ENCODE measurements around the gene XRCC6. TPM values are rescaled to one million over a fixed set of nuclear protein-coding genes. Genes with fewer than 3 reads are reported as not detected.

XRCC6 gene
- polyA plus RNA-seq, 3 donors: 58.6 to 286 (median 267) TPM

DNA sequence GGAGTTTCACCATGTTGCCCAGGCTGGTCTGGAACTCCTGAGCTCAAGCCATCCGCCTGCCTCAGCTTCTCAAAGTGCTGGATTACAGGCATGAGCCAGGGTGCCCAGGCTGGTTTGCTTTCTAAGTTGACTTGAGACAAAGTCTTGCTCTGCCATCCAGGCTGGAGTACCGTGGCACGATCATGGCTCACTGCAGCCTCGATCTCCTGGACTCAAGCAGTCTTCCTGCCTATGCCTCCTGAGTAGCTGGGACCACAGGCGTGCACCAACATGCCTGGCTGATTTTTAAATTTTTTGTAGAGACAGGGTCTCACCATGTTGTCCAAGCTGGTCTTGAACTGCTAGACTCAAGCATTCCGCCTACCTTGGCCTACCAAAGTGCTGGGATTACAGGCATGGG is 36.6 kb downstream of the XRCC6 start:
- WGBS (ENCODE audit: insufficient coverage): 98% methylated on average over 6 of the region's 6 CpGs
- DNase-seq: no peak
- H4K20me1 ChIP-seq (ENCODE audit: insufficient read depth, low read length): no peaks in the 10 kb centered on the region
- TF ChIP-seq, protein P1, sequence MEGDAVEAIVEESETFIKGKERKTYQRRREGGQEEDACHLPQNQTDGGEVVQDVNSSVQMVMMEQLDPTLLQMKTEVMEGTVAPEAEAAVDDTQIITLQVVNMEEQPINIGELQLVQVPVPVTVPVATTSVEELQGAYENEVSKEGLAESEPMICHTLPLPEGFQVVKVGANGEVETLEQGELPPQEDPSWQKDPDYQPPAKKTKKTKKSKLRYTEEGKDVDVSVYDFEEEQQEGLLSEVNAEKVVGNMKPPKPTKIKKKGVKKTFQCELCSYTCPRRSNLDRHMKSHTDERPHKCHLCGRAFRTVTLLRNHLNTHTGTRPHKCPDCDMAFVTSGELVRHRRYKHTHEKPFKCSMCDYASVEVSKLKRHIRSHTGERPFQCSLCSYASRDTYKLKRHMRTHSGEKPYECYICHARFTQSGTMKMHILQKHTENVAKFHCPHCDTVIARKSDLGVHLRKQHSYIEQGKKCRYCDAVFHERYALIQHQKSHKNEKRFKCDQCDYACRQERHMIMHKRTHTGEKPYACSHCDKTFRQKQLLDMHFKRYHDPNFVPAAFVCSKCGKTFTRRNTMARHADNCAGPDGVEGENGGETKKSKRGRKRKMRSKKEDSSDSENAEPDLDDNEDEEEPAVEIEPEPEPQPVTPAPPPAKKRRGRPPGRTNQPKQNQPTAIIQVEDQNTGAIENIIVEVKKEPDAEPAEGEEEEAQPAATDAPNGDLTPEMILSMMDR (IDR thresholded peaks at IDR 0.05): no peak
- Mint-ChIP-seq H3K27ac (no peak overlapping the region), H3K27me3 (ENCODE audit: low read depth in 3 of 3) (no peaks in the 10 kb centered on the region), H3K9me3 (no peaks in the 10 kb centered on the region), H3K4me3 (no peak overlapping the region), H3K36me3 (peaks cover 81 to 96% of the 10 kb centered on the region in 2 donors), H3K4me1 (no peaks in the 10 kb centered on the region)
- no peak overlapping the region for H3K4me3 ChIP-seq (replicated peaks in 1 of 3; ENCODE audit: low read depth in 2 of 3, low read length in 3 of 3)
- H3K4me2 ChIP-seq (replicated peaks; ENCODE audit: extremely low read depth, low read length, poor library complexity, severe bottlenecking): no peak overlapping the region
- H3K27me3 ChIP-seq (ENCODE audit: control insufficient read depth in 2 of 2, insufficient read depth in 2 of 2, low read length in 2 of 2): no peaks in the 10 kb centered on the region
- H3K4me1 ChIP-seq (ENCODE audit: control insufficient read depth in 1 of 2, insufficient read depth in 2 of 2, low read length in 2 of 2): no peaks in the 10 kb centered on the region
- H3K27ac ChIP-seq (ENCODE audit: low read depth in 1 of 2, low read length in 2 of 2): no peak overlapping the region
- H2AFZ ChIP-seq (ENCODE audit: insufficient read depth, low read depth, low read length, poor library complexity, severe bottlenecking): no peak overlapping the region
- intact Hi-C loops (cut with micrococcal nuclease): no loop called here
- peaks cover 94 to 100% of the 10 kb centered on the region in 2 donors for H3K36me3 ChIP-seq (replicated peaks in 1 of 2; ENCODE audit: control insufficient read depth in 1 of 2, insufficient read depth in 2 of 2, low read length in 2 of 2)
- no peaks in the 10 kb centered on the region for H3K79me2 ChIP-seq (ENCODE audit: insufficient read depth, low read length)
- no peaks in the 10 kb centered on the region for H3K9me3 ChIP-seq (replicated peaks in 1 of 2; ENCODE audit: control insufficient read depth in 1 of 2, insufficient read depth in 1 of 2, low read length in 2 of 2)
- H3K9ac ChIP-seq (ENCODE audit: insufficient read depth, low read length, poor library complexity, severe bottlenecking): no peak overlapping the region

DNA sequence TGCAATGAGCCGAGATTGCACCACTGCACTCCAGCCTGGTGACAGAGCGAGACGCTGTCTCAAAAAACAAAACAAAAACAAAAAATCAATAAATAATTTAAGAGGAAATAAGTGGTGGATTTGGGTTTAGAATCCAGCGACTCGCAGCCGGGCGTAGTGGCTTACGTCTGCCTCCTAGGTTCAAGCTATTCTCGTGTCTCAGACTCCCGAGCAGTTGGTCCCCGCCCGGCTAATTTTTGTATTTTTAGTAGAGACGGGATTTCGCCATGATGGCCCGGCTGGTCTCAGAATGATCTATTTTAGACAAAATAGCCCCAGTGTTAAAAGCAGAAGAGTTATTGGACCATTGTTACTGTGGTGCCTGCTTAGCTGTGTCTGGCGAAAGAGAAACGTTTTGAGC is 37.8 kb downstream of the XRCC6 start:
- WGBS (ENCODE audit: insufficient coverage): 87% methylated on average over 11 of the region's 17 CpGs
- Mint-ChIP-seq H3K9me3 (no peaks in the 10 kb centered on the region), H3K36me3 (peaks cover 80 to 96% of the 10 kb centered on the region in 2 donors), H3K4me3 (no peak overlapping the region), H3K27ac (no peak overlapping the region), H3K4me1 (no peaks in the 10 kb centered on the region), H3K27me3 (ENCODE audit: low read depth in 3 of 3) (no peaks in the 10 kb centered on the region)
- H3K27me3 ChIP-seq (ENCODE audit: control insufficient read depth in 2 of 2, insufficient read depth in 2 of 2, low read length in 2 of 2): no peaks in the 10 kb centered on the region
- DNase-seq: no peak
- H4K20me1 ChIP-seq (ENCODE audit: insufficient read depth, low read length): no peaks in the 10 kb centered on the region
- no peak overlapping the region for H2AFZ ChIP-seq (ENCODE audit: insufficient read depth, low read depth, low read length, poor library complexity, severe bottlenecking)
- H3K4me2 ChIP-seq (replicated peaks; ENCODE audit: extremely low read depth, low read length, poor library complexity, severe bottlenecking): no peak overlapping the region
- no peaks in the 10 kb centered on the region for H3K9me3 ChIP-seq (replicated peaks in 1 of 2; ENCODE audit: control insufficient read depth in 1 of 2, insufficient read depth in 1 of 2, low read length in 2 of 2)
- H3K4me1 ChIP-seq (ENCODE audit: control insufficient read depth in 1 of 2, insufficient read depth in 2 of 2, low read length in 2 of 2): no peaks in the 10 kb centered on the region
- no peaks in the 10 kb centered on the region for H3K79me2 ChIP-seq (ENCODE audit: insufficient read depth, low read length)
- H3K27ac ChIP-seq (ENCODE audit: low read depth in 1 of 2, low read length in 2 of 2): no peak overlapping the region
- H3K4me3 ChIP-seq (replicated peaks in 1 of 3; ENCODE audit: low read depth in 2 of 3, low read length in 3 of 3): no peak overlapping the region
- TF ChIP-seq, protein P1 (IDR thresholded peaks at IDR 0.05): no peak
- intact Hi-C loops (cut with micrococcal nuclease): no loop called here
- peaks cover 91 to 100% of the 10 kb centered on the region in 2 donors for H3K36me3 ChIP-seq (replicated peaks in 1 of 2; ENCODE audit: control insufficient read depth in 1 of 2, insufficient read depth in 2 of 2, low read length in 2 of 2)
- H3K9ac ChIP-seq (ENCODE audit: insufficient read depth, low read length, poor library complexity, severe bottlenecking): no peak overlapping the region
